Upper lobe of right lung (tissue), 1 donor: ENCODE measurements around the gene C1orf210. TPM values are rescaled to one million over a fixed set of nuclear protein-coding genes. Genes with fewer than 3 reads are reported as not detected.

Source experiments
- ATAC-seq: fragments of 200-7000 bp; cut with Tn5 transposase; one replicate; pipeline ENCODE4 v1.9.1; 2020; ENCODE audit warnings: mild to moderate bottlenecking, moderate library complexity
- DNase-seq: peaks from one replicate; pipeline ENCODE4 v3.0.0-alpha.2; 2020
- H3K27ac ChIP-seq: fragments of 200-600 bp; one replicate; pipeline ENCODE4 v1.8.0; 2022
- H3K27me3 ChIP-seq: fragments of 200-600 bp; one replicate; pipeline ENCODE4 v1.8.0; 2022; ENCODE audit warnings: mild to moderate bottlenecking
- H3K36me3 ChIP-seq: fragments of 200-600 bp; one replicate; pipeline ENCODE4 v1.8.0; 2022
- H3K4me1 ChIP-seq: fragments of 200-600 bp; one replicate; pipeline ENCODE4 v1.8.0; 2022
- H3K4me3 ChIP-seq: fragments of 200-600 bp; one replicate; pipeline ENCODE4 v1.8.0; 2022; ENCODE audit warnings: mild to moderate bottlenecking
- H3K9me3 ChIP-seq: fragments of 200-600 bp; one replicate; pipeline ENCODE4 v1.8.0; 2022
- CTCF ChIP-seq: fragments of 200-600 bp; IDR thresholded peaks from one replicate; pipeline ENCODE4 v1.8.0; 2022; ENCODE audit warnings: antibody characterized with exemption
- intact Hi-C: fragments of 100-400 bp; cut with DNase I; formaldehyde crosslinking; loops from one replicate; pipeline ENCODE4 v1.11.0; 2022
- total RNA-seq: library from RNA; stranded (reverse); fragmentation: NEBNext Ultra II Directional; extraction: Animal tissue kit (Norgen Biotek cat#: 25700); gene quantifications from one replicate; pipeline ENCODE4 v1.2.1, GENCODE V29; 2021
- donor health status: DM: no; HTN: yes; CAD: no; lungs with severe emphysema.

The C1orf210 gene
- total RNA-seq, 1 donor from 2014 or later, result 18.9 TPM

- H3K4me1 ChIP-seq, result peaks cover 7% of the 10 kb centered on the region
- no peaks in the 10 kb centered on the region for H3K27me3 ChIP-seq
- H3K36me3 ChIP-seq, result no peaks in the 10 kb centered on the region
- H3K27ac ChIP-seq, result no peak overlapping the region
- ATAC-seq, result no peak
- peak; percentile 13 for DNase-seq
- peaks cover 4% of the 10 kb centered on the region for H3K9me3 ChIP-seq
- intact Hi-C loops, result no loop called here
- H3K4me3 ChIP-seq, result no peak overlapping the region
- no peak for TF ChIP-seq CTCF
Measured at GRCh38 chr1:43327549-43328292, 42.3 kb upstream of the C1orf210 start.

GRCh38 chr1:43325381-43325780, 40.0 kb upstream of the C1orf210 start:
- ATAC-seq (no peak), DNase-seq (no peak)
- intact Hi-C loops, result no loop called here
- H3K4me1 ChIP-seq, result peaks cover 1% of the 10 kb centered on the region
- H3K36me3 ChIP-seq, result no peaks in the 10 kb centered on the region
- no peak overlapping the region for H3K4me3 ChIP-seq
- no peak for TF ChIP-seq CTCF
- H3K27me3 ChIP-seq, result no peaks in the 10 kb centered on the region
- no peak overlapping the region for H3K27ac ChIP-seq
- H3K9me3 ChIP-seq, result peaks cover 4% of the 10 kb centered on the region

- no peak for TF ChIP-seq CTCF
- H3K4me1 ChIP-seq, result no peaks in the 10 kb centered on the region
Measured at GRCh38 chr1:43324810-43325209, 39.4 kb upstream of the C1orf210 start.

GRCh38 chr1:43322506-43322905, 37.1 kb upstream of the C1orf210 start:
- Histone ChIP-seq H3K27ac (no peak overlapping the region), H3K27me3 (no peaks in the 10 kb centered on the region), H3K4me1 (no peaks in the 10 kb centered on the region), H3K4me3 (no peak overlapping the region), H3K36me3 (no peaks in the 10 kb centered on the region), H3K9me3 (peaks cover 4% of the 10 kb centered on the region)
- intact Hi-C loops, result no loop called here
- DNase-seq (peak; percentile 25), ATAC-seq (no peak)
- TF ChIP-seq CTCF, result no peak

More at GRCh38 chr1:43324810-43325209, 39.4 kb upstream of the C1orf210 start:
- H3K27ac ChIP-seq, result no peak overlapping the region
- no peak for ATAC-seq
- peaks cover 4% of the 10 kb centered on the region for H3K9me3 ChIP-seq
- no peak for DNase-seq
- intact Hi-C loops, result no loop called here
- H3K27me3 ChIP-seq, result no peaks in the 10 kb centered on the region
- H3K36me3 ChIP-seq, result no peaks in the 10 kb centered on the region
- H3K4me3 ChIP-seq, result no peak overlapping the region

GRCh38 chr1:43321331-43321891, 36.0 kb upstream of the C1orf210 start:
- Histone ChIP-seq H3K9me3 (peaks cover 4% of the 10 kb centered on the region), H3K4me1 (peaks cover 1% of the 10 kb centered on the region), H3K27ac (no peak overlapping the region), H3K36me3 (no peaks in the 10 kb centered on the region), H3K27me3 (no peaks in the 10 kb centered on the region), H3K4me3 (no peak overlapping the region)
- DNase-seq (peak; percentile 40), ATAC-seq (no peak)
- TF ChIP-seq CTCF, result no peak
- intact Hi-C loops, result no loop called here
